OCI-LY7 (cell line): ENCODE results near the gene TLE3. TPM values are rescaled to one million over a fixed set of nuclear protein-coding genes. Genes with fewer than 3 reads are reported as not detected.

Source experiments
- BruUV-seq: library from RNA; stranded (reverse); fragments of 400-500 nt; replicated peaks from 2 replicates; lab custom pipeline; 2021; lab: Mats Ljungman, UMichigan
- CTCF ChIA-PET: fragments of 300-600 bp; sonication (Branson Sonifier 250); formaldehyde crosslinking; loops from one replicate; lab custom pipeline; 2022; ENCODE audit warnings: antibody characterized with exemption; ENCODE audit not compliant: unreplicated experiment; lab: Charles Lee
- POLR2A ChIA-PET: fragments of 300-600 bp; sonication (Branson Sonifier 250); formaldehyde crosslinking; loops from one replicate; lab custom pipeline; 2022; ENCODE audit warnings: antibody characterized with exemption; lab: Charles Lee
- DNase-seq: peaks from one replicate; pipeline ENCODE4 v3.0.0-alpha.2; 2015; ENCODE audit warnings: low spot score
- H2AFZ ChIP-seq: fragments of 200-600 bp; sonication (generic), shearing (Covaris generic); 2 replicates; pipeline ENCODE4 v1.6.1; 2014; ENCODE audit warnings: mild to moderate bottlenecking, antibody characterized with exemption, low read length, moderate library complexity
- H3K27ac ChIP-seq: fragments of 200-600 bp; sonication (generic); 2 replicates; pipeline ENCODE4 v1.5.1; 2014; ENCODE audit warnings: mixed run types, low read depth, mild to moderate bottlenecking, moderate library complexity, low read length, inconsistent platforms; ENCODE audit not compliant: poor library complexity, severe bottlenecking
- H3K36me3 ChIP-seq: fragments of 200-600 bp; sonication (generic); 2 replicates; pipeline ENCODE4 v1.6.1; 2014; ENCODE audit warnings: mild to moderate bottlenecking, antibody characterized with exemption, low read length, moderate library complexity, mixed read lengths; ENCODE audit not compliant: insufficient read depth
- H3K4me1 ChIP-seq: fragments of 200-600 bp; sonication (generic); 2 replicates; pipeline ENCODE4 v1.5.1; 2014; ENCODE audit warnings: mild to moderate bottlenecking, low read length; ENCODE audit not compliant: insufficient read depth, poor library complexity, severe bottlenecking
- H3K4me2 ChIP-seq: fragments of 200-600 bp; sonication (generic); 2 replicates; pipeline ENCODE4 v1.6.1; 2014; ENCODE audit warnings: mild to moderate bottlenecking, low read length
- H3K4me3 ChIP-seq: fragments of 200-600 bp; sonication (generic); 2 replicates; pipeline ENCODE4 v1.5.1; 2014; ENCODE audit warnings: mild to moderate bottlenecking, low read depth, low read length; ENCODE audit not compliant: poor library complexity, severe bottlenecking
- H3K79me2 ChIP-seq: fragments of 200-600 bp; sonication (generic); 2 replicates; pipeline ENCODE4 v1.6.1; 2016; ENCODE audit warnings: low read depth, mild to moderate bottlenecking, low read length, moderate library complexity, mixed read lengths; ENCODE audit not compliant: insufficient read depth
- H3K9me2 ChIP-seq: fragments of 200-600 bp; sonication (generic); 2 replicates; pipeline ENCODE4 v1.6.1; 2016; ENCODE audit warnings: mild to moderate bottlenecking, low read length, mixed read lengths; ENCODE audit not compliant: insufficient read depth
- H3K9me3 ChIP-seq: fragments of 200-600 bp; sonication (generic); 2 replicates; pipeline ENCODE4 v1.6.1; 2014; ENCODE audit warnings: mild to moderate bottlenecking, mixed run types, low read length, mixed read lengths
- H4K20me1 ChIP-seq: fragments of 200-600 bp; sonication (generic); 2 replicates; pipeline ENCODE4 v1.6.1; 2014; ENCODE audit warnings: mild to moderate bottlenecking, antibody characterized with exemption, low read length, moderate library complexity, mixed read lengths; ENCODE audit not compliant: insufficient read depth
- EZH2phosphoT487 ChIP-seq: fragments of 200-600 bp; sonication (generic); IDR thresholded peaks from 2 replicates; pipeline ENCODE4 v1.6.1; 2018; ENCODE audit warnings: low read depth, borderline replicate concordance, mild to moderate bottlenecking, mixed run types, antibody characterized with exemption, low read length, moderate library complexity, mixed read lengths
- intact Hi-C: fragments of 100-400 bp; cut with micrococcal nuclease; formaldehyde crosslinking; loops from one replicate; pipeline ENCODE4 v1.10.0; 2022; ENCODE audit not compliant: unreplicated experiment
- total RNA-seq, 2 experiments: library from RNA; depleted of rRNA in 1 of 2; stranded (reverse); fragments of >200 nt in 1 of 2; shearing (Covaris generic) in 1 of 2; gene quantifications; 2 replicates each; pipeline ENCODE4 v1.2.3, GENCODE V29; 2014 to 2022
- TF ChIP-seq, protein P1 (sequence below): fragments of 200-600 bp; sonication (generic); conservative IDR thresholded peaks from 2 replicates; pipeline ENCODE4 v1.5.1; 2014; ENCODE audit warnings: mild to moderate bottlenecking, antibody characterized with exemption, low read length, moderate library complexity, mixed read lengths

TLE3 gene
- total RNA-seq, 2 experiments from 2014 or later, result 31.9 to 37.9 TPM

DNA sequence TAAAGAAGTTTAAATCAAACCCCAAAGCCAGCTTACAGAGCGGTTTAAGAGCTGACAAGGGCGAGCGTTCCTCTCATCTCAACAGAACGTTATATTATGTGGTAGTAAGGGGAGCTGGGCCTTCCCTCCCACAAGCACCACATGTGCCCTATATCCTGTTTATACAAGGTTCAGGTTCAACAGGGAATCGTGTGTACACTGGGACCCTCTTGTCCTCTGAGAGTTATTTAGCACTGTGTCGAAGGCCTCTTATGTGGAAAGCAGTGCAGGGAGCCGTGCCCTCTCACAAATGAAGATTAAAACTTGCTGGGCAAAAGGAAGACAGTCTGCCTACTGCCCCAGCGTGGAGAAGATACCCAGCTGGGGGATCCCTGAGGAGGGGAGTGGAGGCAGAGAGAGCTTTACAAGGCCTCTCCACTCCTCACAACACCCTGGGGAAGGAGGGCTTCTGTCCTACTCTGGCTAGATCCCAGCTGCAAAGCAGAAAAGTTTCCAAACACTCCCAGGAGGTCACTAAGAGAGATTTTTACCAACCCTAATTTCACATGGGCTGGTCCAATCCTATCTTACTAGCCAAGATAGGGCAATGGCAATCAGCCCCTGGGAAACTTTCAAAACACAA lies 2.9 kb downstream of the TLE3 start:
- Histone ChIP-seq H3K4me2 (peak overlapping the region; percentile 74), H3K79me2 (peaks cover 26% of the 10 kb centered on the region; the same call in 1 of the 2 replicates), H2AFZ (no peak overlapping the region), H3K9me3 (no peaks in the 10 kb centered on the region), H4K20me1 (peaks cover 21% of the 10 kb centered on the region; the same call in 1 of the 2 replicates), H3K4me3 (peak overlapping the region; percentile 82), H3K4me1 (peaks cover 40% of the 10 kb centered on the region), H3K9me2 (no peaks in the 10 kb centered on the region), H3K27ac (no peak overlapping the region), H3K36me3 (peaks cover 54% of the 10 kb centered on the region)
- POLR2A ChIA-PET, result interaction anchor here (1.1 to 1.4 kb wide), 2 partner anchors 9 to 59 kb away, joined by 3 read pairs; no protein-coding TSS in a partner anchor
- DNase-seq, result no peak
- no TSS peak for BruUV-seq
- TF ChIP-seq, protein P1, sequence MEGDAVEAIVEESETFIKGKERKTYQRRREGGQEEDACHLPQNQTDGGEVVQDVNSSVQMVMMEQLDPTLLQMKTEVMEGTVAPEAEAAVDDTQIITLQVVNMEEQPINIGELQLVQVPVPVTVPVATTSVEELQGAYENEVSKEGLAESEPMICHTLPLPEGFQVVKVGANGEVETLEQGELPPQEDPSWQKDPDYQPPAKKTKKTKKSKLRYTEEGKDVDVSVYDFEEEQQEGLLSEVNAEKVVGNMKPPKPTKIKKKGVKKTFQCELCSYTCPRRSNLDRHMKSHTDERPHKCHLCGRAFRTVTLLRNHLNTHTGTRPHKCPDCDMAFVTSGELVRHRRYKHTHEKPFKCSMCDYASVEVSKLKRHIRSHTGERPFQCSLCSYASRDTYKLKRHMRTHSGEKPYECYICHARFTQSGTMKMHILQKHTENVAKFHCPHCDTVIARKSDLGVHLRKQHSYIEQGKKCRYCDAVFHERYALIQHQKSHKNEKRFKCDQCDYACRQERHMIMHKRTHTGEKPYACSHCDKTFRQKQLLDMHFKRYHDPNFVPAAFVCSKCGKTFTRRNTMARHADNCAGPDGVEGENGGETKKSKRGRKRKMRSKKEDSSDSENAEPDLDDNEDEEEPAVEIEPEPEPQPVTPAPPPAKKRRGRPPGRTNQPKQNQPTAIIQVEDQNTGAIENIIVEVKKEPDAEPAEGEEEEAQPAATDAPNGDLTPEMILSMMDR, result no peak
- TF ChIP-seq EZH2phosphoT487, result no peak
- intact Hi-C loops, result loop anchor here (5.0 to 10.0 kb wide), 5 partner anchors 58 to 642 kb away; partner anchors contain the start of gene RPLP1
- CTCF ChIA-PET, result no interaction called here

DNA sequence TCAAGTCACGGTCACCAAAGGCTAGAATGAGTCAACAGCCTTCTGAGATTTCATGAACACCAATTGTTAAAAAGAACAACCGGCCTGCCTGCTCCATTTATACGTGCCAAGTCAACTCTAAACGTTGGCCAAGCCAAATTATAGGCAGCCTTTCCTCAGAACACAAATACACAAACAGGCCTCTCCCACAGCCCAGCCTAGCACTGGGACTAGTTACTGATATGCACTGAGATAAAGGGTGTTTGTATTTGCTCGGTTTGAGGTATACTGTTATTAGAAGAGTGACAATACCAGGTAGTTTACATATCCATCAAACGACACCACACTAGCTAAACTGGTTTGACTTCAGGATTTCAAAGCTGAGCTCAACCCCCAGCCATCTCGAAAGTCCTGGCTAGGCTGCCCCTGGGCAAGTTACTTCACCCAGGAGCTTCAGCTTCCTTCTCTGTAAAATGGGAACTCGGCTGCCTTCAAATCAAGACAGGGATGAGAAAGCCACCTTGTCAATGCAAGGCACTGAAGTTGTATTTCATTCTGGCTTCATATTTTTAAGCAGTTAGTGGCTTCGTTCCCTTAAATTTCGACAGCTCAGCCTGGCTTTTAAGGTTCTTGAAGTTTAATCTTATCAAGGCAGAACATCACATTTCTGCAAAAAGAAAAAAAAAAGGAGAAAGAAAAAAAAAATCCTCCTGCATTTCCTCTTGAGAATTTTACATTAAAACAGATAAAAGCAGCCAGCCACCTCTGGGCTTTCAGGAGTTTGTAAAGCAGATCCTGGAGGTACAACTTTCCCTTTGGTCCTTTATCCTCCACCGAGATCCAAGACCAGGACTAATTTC lies 4.0 kb downstream of the TLE3 start:
- Histone ChIP-seq H3K27ac (no peak overlapping the region), H3K9me2 (no peaks in the 10 kb centered on the region), H3K79me2 (peaks cover 26% of the 10 kb centered on the region; the same call in 1 of the 2 replicates), H3K4me1 (peaks cover 32% of the 10 kb centered on the region), H3K9me3 (no peaks in the 10 kb centered on the region), H3K36me3 (peaks cover 64% of the 10 kb centered on the region), H3K4me3 (no peak overlapping the region), H2AFZ (no peak overlapping the region), H3K4me2 (peak overlapping the region; percentile 30; the same call in 1 of the 2 replicates), H4K20me1 (peaks cover 21% of the 10 kb centered on the region; the same call in 1 of the 2 replicates)
- CTCF ChIA-PET, result no interaction called here
- intact Hi-C loops, result loop anchor here (10.0 kb wide), 1 partner anchor 371 kb away; no protein-coding TSS in a partner anchor
- POLR2A ChIA-PET, result no interaction called here
- BruUV-seq, result TSS peak; percentile 40
- no peak for TF ChIP-seq EZH2phosphoT487
- TF ChIP-seq, protein P1, result no peak
- no peak for DNase-seq
